ENCODE results near the gene SLC18A2.

GRCh38 chr10:117239051-117239450 is 1.9 kb upstream of the SLC18A2 start:
- TF ChIP-seq CTCF (IDR thresholded peaks at IDR 0.05; ENCODE audit: extremely low read depth in 1 of 2, insufficient read depth in 1 of 2, low read depth in 1 of 2, low read length in 2 of 2) (no peak), EZH2 (IDR thresholded peaks at IDR 0.05; ENCODE audit: borderline replicate concordance, low read depth, low read length, severe bottlenecking) (no peak), POLR2AphosphoS5 (IDR thresholded peaks at IDR 0.05; ENCODE audit: insufficient read depth, low read depth, low read length) (no peak)
- TF ChIP-seq, protein P1, sequence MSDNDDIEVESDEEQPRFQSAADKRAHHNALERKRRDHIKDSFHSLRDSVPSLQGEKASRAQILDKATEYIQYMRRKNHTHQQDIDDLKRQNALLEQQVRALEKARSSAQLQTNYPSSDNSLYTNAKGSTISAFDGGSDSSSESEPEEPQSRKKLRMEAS (IDR thresholded peaks at IDR 0.05; ENCODE audit: insufficient read depth, insufficient read length): no peak

Data from endothelial cell of umbilical vein (primary cell).